Fibroblast of skin of scalp (primary cell): ENCODE results near the gene MED8.
A peak's percentile ranks its signal among the peaks of the same experiment; 100 is the strongest.

Experiments used
- DNase-seq: peaks from one replicate; pipeline ENCODE4 v3.0.0-alpha.2; 2013

Gene MED8

DNA sequence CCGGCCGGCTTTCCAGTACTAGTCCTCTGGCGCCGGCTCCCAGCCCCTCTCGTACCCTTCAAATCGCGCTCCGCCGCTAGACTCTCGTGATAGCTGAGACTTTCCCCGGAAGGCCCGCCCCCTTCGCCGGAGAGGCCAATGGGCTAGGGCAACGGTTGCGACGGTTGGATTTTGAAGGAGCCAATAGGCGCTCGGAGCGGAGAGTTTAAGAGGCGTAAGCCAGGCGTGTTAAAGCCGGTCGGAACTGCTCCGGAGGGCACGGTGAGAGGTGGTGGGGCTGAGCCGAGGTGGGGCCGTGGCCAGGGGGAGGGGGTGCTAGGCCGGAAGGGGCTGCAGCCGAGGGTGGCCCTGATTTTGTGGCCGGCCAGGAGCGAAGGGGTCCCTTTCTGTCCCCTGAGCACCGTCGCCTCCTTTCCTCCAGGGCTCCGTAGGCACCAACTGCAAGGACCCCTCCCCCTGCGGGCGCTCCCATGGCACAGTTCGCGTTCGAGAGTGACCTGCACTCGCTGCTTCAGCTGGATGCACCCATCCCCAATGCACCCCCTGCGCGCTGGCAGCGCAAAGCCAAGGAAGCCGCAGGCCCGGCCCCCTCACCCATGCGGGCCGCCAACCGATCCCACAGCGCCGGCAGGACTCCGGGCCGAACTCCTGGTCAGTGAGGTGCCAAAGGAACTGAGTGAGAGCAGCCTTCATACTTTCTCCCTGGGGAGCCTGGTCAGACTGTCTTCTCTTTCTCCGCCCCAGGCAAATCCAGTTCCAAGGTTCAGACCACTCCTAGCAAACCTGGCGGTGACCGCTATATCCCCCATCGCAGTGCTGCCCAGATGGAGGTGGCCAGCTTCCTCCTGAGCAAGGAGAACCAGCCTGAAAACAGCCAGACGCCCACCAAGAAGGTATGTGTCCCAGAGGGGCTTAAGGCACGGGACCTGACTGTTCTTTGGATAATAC, 30.6 kb downstream of the MED8 start, which contains the start of gene CDC20:
Gene CDC20 (plus strand): TSS at position 236 of the 948 bp plus-strand sequence. CDS start 235 bp downstream, at position 471.
- peak; percentile 96 for DNase-seq

DNA sequence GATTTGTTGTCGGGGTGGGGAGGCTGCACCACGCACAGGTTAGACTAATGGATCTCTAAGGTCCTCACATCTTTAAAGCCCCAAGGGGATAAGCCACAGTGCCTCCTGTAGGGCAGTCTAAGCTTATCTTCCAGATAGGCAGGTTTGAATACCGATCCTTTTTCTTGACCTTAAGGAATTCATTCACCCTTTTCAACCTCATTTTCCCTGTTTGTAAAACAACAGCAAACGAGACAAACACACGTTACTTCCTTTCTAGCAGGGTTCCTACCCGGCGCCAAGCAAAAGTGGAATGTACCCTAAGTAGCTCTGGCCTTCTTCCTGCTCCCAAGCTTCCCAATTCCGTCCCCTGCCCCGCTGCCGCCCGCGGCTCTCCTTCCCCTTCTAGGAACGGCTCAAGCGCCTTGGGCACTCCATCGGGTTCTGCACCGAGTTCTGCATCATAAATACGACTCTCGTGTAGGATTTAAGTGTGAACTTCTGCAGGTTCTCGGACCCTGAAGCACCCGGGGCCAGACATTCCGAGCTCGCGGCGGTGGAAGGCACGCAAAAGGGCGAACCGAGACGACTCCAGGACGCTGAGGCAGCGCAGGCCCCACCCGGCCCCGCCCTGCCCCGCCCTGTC, 31.4 kb downstream of the MED8 start:
- peak; percentile 38 for DNase-seq

DNA sequence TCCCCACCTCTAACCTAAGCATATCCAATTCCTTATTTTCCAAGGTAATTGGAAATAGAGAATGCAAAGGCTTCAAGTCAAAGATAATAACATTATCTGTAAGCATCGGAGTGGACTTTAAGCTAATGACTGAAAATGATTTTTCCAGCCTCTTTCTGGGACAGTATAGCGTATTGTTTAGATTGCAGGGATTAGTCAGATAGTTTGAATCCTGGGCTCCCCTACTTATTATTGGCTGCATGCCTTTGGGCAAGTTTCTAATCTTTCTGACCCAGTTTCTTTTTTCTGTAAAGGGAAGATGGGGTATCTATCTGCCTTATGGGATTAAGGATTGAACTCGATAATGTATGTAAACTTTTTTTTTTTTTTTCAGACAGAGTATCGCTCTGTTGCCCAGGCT, 32.3 kb downstream of the MED8 start:
- no peak for DNase-seq

- peak; percentile 35 for DNase-seq
Observed at GRCh38 chr1:43354936-43355335, 34.7 kb downstream of the MED8 start.

- DNase-seq, result no peak
Observed at GRCh38 chr1:43354471-43354870, 35.1 kb downstream of the MED8 start.

DNA sequence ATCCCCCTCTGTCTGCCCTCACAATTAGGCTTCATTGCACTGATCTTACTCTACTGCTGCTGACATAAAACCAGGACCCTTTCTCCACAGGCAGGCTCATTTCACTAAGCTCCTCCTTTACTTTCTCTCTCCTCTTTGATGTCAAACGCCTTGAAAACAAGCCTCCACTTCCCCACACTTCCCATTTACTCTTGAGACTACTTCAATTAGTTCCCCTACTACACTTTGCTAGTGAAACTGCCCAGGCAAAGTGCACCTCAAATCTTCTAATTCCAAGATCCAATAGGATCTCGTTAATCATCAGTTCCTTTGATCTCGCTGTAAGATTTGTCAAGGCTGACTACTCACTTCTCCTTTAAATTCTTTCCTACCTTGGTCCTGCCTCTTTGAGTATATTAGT, 36.7 kb downstream of the MED8 start:
- DNase-seq, result no peak

- DNase-seq, result no peak
Observed at GRCh38 chr1:43352351-43352705, 37.3 kb downstream of the MED8 start.

DNA sequence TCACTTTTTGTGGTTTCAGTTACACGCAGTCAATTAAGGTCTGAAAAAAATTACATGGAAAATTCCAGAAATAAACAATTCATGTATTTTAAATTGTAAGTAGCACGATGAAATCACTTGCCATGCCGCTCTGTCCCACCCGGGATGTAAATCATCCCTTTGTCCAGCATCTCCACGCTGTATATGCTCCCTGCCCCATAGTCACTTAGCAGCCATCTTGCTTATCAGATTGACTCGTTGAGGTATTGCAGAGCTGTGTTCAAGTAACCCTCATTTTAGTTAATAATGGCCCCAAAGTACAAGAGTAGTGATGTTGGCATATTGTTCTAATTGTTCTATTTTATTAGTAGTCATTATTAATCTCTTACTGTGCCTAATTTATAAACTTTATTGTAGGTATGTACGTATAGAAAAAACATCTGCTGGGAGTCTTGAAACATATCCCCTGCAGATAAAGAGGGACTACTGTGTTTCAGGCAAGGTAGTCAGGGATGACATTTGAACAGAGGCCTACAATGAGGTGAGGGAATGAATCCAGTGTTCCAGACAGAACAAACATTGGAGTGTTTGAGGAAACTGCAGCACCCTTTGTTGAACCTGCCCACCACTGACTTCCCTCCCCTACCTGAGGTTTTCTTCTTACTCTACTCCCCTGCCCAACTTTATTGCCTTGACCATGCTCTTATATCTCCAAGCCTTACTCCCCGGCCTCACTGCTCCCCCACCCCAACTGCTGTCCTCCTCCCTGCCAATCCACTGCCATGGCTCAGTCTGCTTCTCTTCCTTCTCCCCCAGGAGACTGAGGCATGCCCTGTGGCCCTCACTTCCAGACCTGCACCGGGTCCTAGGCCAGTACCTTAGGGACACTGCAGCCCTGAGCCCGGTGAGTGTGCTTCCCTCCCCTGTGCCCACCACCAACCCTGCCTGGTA, 37.9 kb downstream of the MED8 start:
- no peak for DNase-seq

- DNase-seq, result no peak
Observed at GRCh38 chr1:43350976-43351375, 38.6 kb downstream of the MED8 start.

- DNase-seq, result peak; percentile 83
Observed at GRCh38 chr1:43349594-43350306, 39.9 kb downstream of the MED8 start.

GRCh38 chr1:43348809-43349593, 40.6 kb downstream of the MED8 start:
- peak; percentile 48 for DNase-seq

DNA sequence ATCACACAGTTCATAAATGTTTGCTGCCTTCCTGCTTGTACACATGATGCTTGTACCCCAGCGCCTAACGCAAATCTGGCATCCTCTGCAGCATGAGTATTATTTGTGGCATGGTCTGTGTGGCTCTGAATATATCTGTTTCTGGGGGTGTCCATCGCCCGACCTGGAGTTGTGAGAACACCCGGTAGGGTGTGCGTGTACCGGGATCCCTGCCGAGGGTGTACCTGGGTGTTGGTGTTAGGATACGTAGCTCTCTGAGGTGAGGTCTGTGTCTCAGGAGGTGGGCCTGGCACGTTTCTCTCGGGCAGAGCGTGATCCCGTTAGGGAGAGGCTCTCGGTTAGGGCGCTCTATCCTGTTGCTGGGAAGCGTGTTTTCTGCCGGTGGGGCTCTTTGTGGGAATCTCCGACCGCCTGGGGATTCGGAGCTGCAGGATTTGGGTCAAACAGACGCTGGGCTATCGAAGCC, 41.2 kb downstream of the MED8 start:
- DNase-seq, result no peak

DNA sequence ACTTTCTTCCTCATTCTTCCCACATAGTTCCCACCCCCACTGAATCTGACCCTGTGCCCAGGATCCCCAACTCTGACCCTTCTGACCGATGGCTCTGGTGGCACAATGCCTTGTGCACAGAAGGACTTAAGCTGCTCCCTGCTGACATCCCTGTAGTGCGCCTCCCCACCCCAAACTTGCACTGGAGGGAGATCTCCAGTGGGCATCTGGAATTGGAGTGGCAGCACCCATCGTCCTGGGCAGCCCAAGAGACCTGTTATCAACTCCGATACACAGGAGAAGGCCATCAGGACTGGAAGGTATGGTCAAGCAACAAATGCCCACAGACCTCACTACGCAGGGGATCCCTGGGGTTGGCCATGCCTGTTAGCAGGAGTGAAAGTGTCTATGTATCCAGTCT, 43.0 kb downstream of the MED8 start:
- DNase-seq, result no peak

DNA sequence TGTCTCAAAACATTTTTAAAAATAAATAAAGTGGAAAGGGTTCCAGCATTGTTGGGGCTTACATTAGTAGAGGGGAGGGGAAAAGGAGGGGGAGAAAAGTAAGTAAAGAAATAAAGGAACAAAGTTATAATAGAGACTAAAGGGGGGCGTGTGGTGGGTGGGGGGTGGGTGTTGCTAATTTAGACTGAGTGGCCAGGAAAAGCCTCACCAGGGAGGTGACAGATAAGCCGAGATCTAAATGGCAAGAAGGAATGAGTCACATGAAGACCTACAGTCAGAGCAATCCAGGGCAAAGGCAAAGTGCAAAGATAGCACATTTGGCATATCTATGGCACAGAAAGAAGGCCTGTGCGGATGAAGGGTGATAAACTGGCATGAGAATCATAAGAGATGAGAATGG, 44.5 kb downstream of the MED8 start:
- DNase-seq, result no peak

DNA sequence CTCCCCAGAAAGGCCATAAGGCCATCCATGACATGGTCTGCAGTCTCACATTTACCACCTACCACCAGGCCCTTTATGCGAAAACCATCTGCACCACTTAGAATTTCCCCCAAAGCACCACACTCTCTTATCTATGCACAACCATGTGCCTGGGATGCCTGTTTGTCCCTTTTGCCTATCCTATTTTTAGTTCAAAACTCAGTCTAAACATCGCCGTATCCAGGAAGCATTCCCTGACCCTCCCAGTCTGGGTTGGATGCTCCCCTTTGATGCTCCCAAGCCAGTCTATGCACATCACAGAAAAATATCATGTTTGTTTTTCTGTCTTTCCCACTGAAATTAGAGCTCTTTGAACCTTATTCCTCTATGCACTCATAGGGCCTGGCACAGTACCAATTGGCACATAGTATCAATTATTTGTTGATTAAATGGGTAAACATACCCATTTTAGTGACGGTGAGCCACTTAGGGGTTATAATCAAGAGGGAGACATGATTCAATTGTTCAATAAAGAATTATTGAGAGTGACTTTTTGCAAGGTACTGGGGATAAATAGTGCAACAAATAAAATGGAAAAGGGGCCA, 45.2 kb downstream of the MED8 start:
- no peak for DNase-seq

GRCh38 chr1:43340559-43340958, 49.0 kb downstream of the MED8 start:
- DNase-seq, result no peak

- no peak for DNase-seq
Observed at GRCh38 chr1:43339584-43340232, 49.9 kb downstream of the MED8 start.

GRCh38 chr1:43338001-43338400, 51.6 kb downstream of the MED8 start:
- DNase-seq, result no peak

DNA sequence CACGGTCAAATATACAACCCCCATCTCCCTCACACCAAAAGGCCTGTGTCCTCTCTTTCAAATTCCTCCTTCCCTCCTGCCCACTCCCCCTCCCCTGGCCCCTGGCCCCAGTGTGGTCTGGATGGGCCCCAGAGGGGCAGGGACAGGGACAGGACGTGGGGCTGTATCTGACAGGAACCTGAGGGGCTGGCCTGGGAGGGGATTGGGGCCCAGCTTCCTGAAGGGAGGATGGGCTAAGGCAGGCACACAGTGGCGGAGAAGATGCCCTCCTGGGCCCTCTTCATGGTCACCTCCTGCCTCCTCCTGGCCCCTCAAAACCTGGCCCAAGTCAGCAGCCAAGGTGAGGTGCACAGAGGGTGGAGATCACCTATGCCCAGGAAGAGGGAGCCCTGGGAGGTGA, 52.0 kb downstream of the MED8 start, which contains the start of gene MPL:
Gene MPL (plus strand): TSS at position 231 of the 400 bp plus-strand sequence. CDS start 31 bp downstream, at position 262.
- DNase-seq, result no peak
